GM19463 (cell line): ENCODE results near the gene MOSPD2.

Experiments used
- ATAC-seq: cut with Tn5 transposase; IDR thresholded peaks from one replicate; pipeline ENCODE4 v1.9.1; 2021; ENCODE audit warnings: mild to moderate bottlenecking, moderate library complexity; ENCODE audit not compliant: unreplicated experiment

MOSPD2 gene

DNA sequence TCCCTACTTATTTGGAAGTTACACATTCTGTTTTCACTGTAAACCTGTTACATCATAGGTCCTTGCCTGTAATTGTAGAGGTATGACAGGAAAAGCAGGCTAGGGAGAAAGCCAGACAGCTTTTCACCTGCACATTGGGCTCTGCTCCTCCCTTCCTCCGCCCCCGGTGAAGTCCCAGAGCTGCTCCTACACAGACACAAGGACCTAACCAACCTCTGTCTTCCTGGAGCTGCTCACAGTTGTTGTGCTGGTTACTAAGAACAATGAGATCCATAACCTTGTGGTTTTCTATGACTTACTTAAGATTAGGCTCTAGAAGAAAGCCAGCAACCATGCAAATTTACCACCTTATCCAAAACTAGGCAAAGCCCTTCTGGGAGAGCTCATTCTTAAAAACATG is 40.0 kb downstream of the MOSPD2 start:
- no peak for ATAC-seq

DNA sequence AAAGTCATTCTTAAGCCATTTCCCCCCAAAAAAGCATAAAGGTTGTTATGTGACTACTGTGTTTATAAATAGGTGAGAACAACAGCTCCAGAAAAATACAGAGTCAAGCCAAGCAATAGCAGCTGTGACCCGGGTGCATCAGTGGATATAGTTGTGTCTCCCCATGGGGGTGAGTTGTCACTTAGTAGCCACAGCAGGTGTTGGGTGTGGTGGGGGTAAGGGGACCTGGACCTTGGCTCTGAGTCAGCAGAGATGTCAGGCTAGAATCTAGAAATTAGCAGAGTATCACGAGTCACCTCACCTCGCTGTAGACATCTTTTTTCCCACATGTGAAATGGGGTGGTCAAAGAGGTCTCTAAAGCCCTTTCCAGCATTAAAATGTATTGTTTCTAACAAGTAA is 42.4 kb downstream of the MOSPD2 start:
- no peak for ATAC-seq

DNA sequence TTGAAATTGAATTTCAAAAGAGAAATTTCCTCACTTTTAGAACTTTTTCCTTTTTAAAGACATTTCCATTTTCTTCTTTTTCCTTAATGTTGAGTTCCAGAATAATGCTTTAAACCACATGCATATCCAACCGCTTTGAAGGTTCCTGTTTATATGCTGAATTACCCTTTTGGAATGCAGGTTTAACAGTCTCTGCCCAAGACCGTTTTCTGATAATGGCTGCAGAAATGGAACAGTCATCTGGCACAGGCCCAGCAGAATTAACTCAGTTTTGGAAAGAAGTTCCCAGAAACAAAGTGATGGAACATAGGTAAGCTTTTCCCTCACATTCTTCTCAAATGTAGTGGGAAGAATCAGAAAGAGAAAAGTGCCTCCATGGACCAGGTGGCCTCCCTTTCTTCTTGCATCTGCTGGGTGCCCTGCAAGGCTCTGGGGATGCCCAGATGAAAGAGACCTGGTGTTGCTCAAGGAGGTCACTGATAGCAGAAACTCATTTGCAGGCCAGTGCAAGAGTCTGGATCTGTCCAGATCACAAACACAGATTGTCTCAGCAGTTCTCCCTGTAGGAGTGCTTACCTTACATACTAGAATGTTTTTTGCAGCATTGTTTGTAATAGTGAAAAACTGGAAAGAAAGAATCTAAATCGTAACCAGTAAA is 42.9 kb downstream of the MOSPD2 start:
- ATAC-seq, result no peak

DNA sequence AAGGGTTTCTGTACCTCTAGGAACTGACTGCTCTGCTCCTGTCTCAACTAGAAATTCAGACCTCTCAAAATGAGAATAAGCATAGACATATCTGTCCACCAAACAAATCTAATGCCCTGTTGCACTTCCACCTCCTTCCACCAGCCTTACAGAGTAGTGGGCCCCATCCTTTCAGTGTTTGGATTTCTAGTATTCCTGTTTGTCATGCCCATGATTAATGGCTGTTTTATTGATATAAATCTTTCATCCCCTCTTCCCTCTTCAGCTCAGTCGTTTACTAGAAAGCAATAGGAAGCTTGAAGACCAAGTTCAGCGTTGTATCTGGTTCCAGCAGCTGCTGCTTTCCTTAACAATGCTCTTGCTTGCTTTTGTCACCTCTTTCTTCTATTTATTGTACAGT is 46.2 kb downstream of the MOSPD2 start:
- no peak for ATAC-seq

DNA sequence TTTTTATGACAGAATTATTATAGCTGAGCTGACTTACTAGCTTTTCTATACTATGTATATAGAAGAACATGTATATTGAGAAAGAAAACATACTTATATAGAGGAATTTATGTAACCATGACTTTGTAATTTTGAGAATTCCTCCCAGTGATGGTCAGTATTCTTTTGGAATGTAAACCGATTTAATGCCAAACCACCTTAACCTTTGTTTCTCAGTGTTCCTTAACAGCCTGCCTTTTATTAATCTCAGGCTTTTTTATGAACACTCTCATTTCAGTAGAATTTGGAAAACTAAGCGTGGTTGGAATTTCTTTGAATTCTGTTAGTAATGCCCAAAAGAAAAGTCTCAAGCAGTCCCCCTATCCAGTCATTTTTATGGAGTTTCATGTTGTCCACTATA is 47.0 kb downstream of the MOSPD2 start:
- ATAC-seq, result no peak

DNA sequence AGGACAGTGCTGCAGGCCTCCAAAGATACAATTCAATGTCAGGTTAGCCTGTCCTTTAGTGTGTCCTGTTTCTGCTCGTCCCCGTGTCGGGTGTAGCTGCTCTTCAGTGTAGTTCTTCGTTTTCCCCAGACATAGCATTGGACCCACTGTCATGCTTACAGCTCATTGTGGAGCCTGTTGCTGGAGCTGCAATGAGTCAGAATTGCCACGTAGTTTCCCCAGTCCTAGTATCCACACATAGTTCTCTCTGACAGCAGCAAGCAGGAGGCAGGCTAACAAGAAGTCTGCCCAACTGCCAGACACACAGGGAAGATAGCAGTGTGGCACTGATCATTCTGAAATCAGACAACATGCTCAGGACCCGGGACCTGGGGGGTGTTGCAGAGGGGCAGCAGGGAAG is 49.2 kb downstream of the MOSPD2 start:
- no peak for ATAC-seq

DNA sequence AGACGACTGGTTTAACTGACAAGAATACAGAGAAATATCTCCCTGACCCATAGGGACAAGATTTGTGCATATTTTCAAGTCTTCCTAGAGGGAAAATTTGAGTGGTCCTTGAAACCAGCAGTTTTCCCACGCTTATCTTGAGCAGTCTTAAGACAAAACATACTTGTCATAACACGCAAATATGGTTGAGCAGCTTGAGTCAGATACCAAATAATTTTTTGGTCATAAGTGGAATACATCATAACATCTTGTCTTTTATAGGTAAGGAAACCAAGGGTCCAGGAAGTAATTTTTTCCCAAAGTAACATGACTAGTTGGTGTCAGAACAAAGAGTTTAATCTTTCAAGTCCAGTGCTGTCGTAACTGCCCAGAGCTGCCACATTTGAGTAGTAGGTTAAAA is 50.5 kb downstream of the MOSPD2 start:
- ATAC-seq, result no peak

DNA sequence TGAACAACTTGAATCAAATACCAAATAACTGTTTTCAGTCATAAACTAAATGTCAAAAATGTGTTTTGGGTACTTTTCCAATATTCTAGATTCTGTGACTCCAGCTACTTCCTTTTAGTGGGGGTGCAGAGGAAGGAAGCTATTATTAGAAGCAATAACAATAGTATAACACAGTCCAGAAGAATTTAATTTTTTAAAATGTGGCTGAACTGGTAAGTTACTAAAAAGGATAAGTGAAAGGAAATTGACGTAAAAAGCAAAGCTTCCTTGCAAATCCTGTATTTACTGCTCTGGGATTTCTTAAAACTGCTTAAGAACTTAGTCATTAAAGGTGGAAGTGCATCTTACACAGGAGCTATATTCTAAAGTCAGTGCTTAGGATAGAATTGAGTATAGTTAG is 53.2 kb downstream of the MOSPD2 start:
- no peak for ATAC-seq

DNA sequence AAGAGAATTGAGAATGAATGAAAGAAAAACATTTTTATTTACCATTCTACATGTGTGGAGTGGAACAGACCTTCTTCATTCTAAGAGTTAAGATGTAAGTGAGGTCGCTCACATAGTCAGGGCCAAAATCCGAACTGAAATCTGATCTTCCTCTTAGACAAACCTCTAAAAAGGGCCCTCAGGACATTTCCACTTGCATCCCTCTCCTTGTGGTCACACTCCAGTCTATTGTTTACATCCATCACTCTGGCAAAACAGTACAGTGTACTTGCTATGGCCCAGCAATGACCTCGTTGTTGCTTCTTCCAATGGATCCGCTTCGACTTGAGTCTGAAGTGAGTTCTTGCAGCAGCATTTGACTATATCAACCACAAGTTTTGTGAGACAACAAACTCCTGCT is 54.2 kb downstream of the MOSPD2 start:
- no peak for ATAC-seq

DNA sequence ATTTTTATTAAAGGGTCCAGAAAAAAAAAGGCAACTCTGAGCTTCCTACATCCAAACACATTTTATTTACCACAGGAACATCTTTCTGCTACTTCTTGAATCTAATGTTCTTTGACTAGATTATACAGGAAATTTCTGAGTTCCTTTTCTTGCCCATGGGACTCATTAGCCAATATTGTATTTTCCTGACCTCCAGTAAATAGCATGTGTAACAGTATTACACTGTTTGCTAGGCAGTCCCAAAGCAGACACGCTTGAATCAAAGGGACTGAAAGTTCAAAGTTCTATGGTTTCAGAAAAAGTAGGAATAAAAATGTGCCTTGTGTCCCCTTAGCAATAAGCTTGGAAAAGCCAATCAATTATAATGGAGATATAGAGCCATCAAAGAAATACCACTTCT is 57.4 kb downstream of the MOSPD2 start:
- no peak for ATAC-seq

DNA sequence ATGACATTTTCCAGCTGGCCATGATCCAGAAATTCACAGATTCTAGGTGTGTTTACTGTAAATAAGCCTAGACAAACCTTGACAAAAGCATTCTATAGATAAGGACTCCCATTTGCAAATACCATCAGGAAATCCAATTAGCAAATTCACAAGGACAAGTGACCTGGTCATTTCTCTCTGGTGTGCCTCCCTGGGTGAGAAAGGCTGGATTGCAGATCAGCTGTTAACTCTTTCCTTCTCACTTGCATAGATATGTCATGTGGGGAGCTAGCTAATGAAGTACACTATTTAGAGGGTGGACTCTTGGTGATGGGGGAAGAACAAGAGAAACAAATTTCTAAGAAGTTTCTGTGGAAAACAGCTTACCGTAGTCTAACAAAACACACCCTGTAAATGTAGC is 58.9 kb downstream of the MOSPD2 start:
- ATAC-seq, result no peak

DNA sequence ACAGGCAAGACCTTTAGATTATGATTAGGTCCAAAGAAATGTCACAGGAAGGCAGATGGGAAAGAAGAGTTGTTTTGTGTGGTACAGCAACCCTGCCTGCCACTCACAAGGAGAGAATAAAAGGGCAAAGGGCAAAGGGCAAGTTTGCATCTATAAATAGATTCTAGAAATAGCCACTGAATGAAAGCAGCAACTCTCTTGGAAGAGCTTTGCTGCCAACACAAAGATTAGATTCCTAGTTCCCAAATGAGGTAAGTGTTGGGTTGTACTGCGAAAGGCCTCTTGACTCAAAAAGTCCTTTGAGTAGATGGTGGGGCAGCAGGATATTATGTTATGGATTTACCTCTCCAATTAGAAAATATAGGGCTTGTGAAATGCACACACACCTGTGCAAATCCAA is 61.2 kb downstream of the MOSPD2 start:
- ATAC-seq, result no peak

DNA sequence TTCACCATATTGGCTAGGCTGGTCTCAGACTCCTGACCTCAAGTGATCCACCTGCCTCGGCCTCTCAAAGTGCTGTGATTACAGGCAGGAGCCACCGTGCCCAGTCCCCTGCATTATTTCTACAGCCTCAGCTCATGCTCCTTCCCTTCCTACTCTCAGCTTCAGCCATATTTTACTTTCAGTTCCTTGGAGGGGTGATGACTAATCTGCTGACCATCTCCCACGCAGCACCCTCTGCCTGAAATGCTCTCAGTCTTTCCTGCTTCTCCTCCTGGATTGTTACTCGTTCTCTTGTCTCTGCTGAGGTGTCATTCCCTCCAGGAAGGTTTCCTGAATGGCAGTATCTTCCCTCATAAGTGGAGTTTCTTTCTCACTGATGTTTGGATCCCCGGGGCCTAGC is 63.3 kb downstream of the MOSPD2 start:
- peak; percentile 81 for ATAC-seq

DNA sequence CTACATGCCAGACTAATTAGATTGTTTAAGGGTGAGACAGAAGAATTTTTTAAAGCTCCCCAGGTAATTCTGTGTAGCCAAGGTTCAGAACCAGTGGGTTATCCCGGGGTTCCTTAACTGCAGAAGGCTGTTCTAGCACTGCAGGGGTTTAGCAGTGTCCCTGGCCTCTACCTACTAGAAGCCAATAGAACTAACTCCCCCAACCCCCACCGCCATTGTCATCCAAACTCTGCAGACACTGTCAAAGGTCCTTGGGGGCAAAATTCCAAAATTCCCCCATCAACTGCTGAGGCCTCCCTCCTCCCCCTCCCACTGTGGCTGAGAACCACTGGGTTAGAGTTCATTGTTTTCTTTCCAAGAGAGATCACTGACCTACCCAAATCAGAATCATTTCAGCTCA is 66.4 kb downstream of the MOSPD2 start:
- no peak for ATAC-seq

DNA sequence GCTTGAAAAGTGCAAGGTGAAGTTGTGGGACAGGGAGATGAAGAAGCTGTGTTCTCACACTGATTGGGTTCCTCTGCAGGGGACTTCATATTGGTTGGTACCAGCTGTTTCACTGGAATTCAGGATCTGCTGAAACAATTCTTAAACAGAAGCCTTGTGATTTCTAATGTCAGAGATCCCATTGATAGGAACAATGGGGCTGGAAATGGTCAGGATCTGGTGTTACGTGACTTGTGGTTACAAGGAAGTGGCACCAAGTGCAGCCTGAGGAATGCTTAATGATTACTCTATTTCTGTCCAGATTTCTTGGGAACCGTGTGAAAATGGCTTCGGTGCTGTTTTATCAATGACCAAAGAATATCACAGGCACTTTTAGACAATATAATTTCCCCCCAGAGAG is 68.1 kb downstream of the MOSPD2 start:
- ATAC-seq, result no peak

DNA sequence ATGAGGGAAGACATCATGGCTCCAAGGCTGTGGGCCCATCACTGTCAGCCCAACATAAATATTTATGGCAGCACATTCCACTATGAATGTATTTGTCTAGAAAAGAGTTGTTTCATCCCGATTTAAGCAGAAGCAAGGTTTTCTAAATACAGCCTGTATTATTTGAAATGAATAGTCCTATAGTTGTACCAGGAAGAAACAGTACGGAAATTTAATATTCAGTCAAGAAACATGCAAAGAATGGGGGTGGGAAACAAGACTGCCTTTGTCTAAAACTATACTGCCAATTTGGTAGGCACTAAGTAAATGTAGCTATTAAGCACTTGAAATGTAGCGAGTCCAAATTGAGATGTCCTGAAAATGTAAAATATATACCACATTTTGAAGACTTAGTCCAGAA is 69.1 kb downstream of the MOSPD2 start:
- no peak for ATAC-seq

DNA sequence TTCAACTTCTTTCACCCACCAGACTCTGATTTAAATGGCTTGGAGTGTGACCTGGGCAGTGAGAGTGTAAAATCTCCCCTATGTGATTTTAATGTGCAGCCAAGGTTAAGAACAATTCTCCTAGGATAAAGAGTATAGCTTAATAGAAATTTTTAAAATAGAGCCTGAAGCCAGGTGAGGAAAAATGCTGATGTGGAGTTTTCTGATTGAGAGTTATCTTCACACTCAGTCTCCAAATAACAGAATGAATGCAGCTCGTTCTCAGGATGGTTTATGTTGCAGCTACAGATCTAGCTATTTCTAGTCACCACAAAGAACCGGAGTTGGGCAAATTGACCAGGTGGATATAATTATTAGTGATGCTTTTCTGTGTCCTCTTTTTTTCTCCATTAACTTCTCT is 70.7 kb downstream of the MOSPD2 start:
- no peak for ATAC-seq

DNA sequence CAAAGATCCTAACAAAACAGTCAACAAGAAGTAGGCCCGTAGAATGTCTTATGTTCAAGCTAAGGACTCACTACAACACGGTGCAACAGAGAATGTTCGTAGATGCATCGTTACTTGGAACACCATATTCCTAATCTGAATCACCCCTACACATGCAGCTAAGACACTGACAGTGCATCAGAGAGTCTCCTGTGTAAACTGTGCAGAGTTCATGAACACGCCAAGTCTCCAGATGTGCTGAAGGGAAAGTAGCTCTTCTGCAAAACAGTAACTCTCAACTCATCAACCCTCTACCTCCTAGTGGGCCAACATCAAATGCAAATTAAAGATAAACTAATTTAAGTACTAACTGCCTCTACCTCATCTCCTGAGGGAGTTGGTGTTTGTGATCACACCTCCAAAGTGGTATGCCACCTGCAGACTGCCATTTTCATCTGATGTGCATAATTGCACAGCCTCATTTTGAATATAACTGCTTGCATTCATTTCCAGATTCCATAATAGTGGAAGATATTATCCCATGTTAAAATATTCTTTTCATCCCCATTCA is 73.5 kb downstream of the MOSPD2 start:
- ATAC-seq, result no peak

DNA sequence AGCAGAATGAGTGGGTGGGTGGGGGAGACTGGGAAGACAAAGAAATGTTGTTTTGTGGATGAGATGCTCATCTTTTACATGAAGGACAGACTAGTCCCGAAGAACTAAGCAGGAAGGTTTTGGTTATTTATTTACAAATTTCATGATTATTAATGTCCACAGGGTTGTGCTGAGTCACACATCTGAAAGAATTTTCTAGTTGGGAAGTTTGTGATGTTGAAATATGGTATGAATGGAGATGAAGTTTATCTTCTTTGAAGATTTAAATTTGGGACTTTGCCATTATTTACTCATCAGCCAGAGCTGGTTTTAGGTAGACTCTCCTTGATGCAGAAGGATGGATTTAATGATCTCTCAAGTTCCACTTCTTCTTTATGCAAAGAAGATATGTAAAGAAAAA is 75.5 kb downstream of the MOSPD2 start:
- no peak for ATAC-seq

DNA sequence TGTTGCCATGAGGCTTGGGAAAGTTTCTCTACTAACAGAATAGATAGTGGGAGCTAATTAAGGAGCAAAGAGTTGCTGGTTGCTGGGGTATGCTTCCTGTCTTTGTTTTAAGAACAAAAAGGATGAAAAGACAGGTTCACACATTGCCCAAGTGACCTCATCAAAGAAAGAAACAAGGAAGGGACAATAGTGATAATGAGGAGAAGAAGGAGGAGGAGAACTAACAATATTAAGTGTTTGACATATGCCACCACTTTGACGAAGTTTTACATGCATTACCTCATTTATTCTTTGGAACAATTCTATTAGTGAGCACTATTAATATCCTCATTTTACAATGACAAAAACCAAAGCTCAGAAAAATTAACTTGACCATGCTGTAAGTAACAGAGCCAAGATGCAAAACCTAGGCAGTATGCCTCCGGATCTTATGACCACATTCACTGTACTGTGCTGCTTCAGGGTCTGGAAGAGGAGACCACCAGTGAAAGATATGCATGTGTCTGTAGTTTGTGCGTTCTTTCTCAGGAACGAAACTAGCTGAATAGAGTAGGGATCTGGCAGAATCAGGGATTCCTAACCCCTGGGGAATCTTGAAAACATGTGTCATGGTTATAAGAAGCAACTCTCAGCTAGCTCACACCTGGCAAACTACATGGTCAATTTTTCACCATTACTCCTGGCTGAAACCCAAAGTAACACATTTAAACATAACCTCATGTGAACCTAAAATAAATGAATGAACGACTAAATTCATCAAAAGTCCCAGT is 83.8 kb downstream of the MOSPD2 start:
- ATAC-seq, result no peak

DNA sequence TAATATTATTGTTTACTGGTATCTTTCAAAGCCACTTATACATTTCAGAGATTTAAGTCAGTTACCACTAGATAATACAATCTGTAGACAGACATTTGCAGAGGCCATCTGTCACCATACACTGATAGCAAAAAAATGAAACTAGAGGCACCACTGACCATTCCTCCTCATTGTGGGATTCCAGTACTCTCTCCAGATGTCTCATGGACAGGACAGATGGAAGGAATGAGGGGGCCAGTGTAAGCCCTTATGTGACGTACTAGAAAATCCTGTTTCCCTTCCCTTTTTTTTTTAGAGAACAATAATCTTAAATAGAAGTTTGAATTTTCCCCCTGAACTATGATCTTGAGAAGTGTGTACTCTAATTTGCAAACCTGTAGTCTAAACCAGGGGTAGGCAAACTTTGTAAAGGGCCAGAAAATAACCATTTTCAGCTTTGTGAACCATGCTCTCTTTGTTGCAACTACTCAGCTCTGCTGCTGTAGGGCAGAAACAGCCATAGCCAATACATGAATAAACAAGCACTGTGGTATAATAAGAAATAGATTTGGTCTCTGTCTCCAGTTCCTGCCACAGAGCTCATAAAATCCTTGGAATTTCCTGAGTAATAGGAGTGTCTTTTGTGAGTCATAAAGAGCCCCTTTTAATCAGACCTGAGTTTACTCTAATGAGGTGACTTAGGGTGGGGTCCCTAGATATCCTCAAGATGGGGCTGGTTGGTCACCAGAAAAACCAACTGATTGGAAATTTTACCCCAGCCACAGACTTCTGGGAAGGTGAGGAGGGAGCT is 90.4 kb downstream of the MOSPD2 start:
- no peak for ATAC-seq

DNA sequence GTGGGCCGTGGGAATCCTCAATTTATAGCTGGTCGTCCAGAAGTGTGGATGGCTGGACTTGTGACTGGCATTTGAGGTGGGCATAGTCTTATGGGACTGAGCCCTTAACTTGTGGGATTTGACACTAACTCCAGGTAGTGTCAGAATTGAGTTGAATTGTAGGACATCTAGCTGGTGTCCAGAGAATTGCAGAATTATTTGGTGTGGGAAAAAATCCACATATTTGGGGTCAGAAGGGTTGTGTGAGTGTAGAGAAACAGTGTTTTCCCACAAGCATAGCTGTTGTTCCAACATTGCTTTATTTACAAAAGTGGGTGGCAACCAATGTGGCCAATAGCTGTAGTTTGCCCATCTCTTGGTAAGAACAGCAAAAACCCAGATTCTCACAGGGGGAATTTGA is 91.3 kb downstream of the MOSPD2 start:
- ATAC-seq, result no peak
